ENCODE measurements around the gene SKP2.

The SKP2 gene

DNA sequence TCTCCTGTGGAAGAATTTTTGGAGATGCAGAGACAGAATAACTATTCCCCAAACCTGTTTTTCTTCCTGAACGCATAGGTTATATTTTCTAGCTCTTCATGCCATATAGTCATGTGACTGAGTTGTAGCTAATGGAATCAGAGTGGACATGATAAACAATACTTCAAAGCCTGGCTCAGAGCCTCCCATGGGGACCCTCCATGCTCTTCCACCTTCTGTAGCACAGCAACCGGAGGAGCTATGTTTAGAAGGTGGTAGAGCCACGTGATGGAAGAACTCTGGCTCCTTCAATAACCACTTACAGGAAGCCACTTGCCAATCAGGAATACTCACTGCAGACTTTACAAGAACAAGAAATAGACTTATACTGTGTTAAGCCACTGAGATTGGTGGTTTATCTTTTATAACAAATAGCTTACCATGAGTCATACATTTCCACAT, 50.6 kb downstream of the SKP2 start:
- no peak for DNase-seq

DNA sequence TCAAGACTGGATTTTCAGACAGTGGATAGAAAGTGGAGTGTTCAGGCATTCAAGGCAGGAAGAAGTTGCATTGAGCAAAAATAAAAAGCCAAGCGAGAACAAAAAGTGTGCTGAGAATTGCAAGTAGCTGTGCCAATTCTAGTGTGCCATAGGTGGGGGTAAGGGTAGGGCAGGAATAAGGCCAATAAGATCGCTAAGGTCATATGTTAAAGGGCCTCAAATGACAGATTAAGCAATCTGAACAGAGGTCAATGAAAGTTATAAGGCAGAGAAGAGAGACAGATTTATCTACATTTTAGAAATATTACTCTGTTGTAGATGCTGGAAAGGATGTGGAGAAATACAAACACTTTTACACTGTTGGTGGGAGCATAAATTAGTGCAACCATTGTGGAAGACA, 53.4 kb downstream of the SKP2 start:
- DNase-seq = no peak

DNA sequence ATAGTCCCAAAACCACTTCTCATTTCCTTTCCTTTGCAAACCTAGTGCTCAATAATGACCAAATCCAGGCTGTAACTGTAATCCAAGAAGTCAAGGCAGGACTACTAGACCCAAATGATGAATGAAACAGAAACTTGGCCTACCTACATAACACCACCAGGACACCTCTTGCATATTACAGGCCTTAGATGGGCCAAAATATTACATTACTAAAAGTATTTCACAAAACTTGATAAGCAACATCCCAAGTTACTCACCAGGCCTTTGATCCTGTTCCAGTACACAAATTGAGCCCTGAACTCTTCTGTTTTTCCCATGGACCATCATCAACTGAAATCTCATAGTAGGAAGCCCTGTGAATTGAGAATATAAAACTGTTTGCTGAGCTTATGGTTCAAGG, 55.0 kb downstream of the SKP2 start:
- no peak for DNase-seq

DNA sequence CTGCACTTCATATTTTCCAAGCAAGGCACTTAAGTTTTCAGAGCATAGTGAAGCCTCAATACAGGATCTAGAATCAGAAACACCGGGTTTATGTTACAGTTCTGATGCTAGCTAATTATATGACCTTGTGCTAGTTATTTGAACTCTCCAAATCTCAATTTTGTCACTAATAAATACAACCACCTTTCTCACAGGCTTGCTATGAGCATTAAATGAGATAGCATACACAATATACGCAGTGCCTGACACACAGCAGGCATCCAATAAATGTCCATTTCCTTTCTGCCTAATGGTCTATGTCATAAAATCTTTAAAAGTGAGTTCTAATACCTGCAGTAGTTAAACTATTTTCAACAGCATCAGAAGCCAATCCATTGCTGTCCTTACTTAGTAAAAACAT, 56.9 kb downstream of the SKP2 start:
- no peak for DNase-seq

DNA sequence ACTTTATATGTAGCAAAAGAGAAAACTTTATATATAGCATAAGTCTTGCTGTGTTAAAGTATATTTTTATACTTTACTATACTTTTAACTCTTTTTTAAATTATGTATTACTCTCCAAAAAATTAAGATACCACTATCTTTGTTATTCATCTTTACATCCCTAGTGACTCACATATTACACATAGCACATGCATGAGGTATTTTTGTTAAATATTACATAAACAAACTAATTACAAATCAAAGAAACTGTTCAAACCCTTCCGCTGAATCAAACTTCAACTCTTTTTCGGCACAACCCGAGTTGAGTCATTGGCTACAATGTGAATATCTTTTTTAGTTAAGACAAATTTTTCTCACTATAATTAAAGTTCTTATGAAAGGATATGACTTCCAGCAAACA, 57.8 kb downstream of the SKP2 start:
- no peak for DNase-seq

DNA sequence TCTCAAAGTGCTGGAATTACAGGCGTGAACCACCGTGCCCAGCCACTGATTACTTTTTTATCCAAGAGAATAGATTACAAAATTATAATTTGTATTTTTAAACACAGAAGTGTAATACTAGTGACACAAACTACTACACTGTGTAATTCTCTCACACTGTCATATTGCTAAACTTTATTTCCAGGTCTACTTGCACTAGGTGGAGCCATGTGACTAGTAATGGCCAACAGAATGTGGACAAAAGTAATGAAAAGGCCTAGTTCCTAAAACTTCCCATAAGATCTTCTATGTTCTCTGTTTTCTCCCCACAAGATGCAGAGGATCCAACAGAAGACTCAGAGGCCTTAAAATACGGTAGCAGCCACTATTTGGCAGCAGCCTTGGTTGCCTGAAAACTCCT, 62.5 kb downstream of the SKP2 start:
- DNase-seq = no peak

DNA sequence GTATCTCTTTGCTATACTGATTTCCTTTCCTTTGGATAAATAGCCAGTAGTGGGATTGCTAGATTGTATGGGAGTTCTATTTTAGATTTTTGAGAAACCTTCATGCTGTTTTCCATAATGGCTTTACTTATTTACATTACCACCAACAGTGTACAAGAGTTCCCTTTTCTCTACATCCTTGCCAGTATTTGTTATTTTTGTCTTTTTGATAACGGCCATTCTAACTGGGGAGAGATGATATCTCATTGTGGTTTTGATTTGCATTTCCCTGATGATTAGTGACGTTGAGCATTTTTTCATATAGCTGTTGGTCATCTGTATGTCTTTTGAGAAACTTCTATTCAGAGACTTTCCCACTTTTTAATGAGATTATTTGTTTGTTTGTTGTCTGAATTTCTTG, 64.0 kb downstream of the SKP2 start:
- DNase-seq = no peak

DNA sequence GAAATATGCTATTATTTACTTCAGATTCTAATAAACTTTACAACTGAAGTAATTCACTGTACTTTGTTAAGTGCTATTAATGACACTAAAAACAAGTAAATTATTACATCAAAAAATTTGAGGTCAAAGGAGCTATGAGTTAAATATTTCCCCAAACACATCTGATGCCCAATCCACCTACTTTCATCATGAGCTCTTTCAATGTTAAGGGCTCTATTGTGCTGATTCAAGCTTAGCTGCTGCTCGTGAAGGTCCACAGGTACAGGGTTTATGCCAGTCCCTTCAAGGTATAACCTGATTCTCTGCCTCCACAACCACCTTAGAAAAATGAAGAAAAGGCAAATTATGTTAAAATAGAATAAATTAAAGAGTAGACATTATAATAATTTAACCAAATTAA, 65.7 kb downstream of the SKP2 start:
- no peak for DNase-seq

DNA sequence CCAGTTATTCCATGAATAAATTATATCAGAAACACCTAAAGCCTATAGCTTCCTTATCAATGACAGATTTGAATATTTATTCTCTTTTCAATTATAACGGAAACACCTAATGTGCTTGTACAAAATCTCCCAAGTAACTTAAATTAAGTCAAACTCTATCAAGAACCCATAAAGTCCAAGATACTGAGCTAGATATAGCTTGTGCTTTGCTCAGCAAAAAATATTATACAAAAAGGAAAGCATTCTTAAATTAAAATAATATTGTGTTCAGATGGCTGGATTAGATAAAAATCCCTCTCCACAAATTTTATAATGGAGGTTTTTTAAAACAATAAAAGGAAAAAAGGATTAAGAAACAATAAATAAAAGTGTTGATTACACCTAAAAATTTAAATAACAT, 66.1 kb downstream of the SKP2 start:
- no peak for DNase-seq

DNA sequence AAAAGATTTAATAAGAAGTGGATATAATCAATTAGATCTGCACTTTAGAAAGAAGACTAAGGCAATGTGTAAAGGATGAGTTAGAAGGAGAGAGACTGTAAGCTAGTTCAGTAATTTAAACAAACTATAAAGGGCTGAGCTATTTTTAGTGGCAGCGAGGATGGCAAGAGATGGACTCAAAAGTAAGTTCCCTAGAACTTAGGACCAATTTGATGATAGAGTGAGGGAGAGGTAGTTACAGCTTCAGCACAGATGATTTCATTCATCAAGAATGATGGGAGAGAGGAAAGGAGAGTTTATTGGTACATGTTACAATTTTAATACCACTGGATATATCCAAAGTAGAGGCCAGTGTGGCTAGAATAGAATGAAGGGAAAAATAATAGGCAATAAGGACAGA, 70.7 kb downstream of the SKP2 start:
- DNase-seq = no peak

DNA sequence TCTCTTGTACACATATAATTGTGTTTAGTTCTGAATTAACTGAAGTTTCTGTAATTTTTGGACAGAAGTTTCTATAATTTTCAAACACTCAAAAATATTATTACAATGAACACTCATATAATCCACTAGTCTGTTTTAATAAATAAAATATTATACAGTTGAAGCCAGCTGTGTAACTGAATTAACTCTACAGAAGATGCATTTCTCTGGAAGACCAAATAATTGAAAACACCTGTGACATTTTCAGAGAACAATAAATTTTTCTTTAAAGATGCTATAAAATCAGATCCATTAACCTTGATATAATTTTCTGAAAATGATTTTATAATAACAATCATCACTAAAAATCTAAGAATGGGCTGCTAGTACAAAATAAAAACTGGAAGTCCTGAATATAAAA, 75.1 kb downstream of the SKP2 start:
- DNase-seq = no peak

DNA sequence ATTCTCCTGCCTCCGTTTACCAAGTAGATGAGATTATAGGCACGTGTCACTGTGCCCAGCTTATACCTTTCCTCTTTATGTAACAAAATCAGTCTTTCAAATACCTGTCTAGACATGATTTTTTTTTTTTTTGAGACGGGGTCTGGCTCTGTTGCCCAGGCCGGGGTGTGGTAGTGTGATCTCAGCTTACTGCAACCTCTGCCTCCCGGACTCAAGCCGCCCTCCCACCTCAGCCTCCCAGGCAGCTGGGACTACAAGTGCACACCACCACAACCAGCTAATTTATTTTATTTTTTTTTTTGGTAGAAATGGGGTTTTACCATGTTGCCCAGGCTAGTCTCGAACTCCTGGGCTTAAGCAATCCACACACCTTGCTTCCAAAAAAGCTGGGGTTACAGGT, 76.6 kb downstream of the SKP2 start:
- DNase-seq = no peak

DNA sequence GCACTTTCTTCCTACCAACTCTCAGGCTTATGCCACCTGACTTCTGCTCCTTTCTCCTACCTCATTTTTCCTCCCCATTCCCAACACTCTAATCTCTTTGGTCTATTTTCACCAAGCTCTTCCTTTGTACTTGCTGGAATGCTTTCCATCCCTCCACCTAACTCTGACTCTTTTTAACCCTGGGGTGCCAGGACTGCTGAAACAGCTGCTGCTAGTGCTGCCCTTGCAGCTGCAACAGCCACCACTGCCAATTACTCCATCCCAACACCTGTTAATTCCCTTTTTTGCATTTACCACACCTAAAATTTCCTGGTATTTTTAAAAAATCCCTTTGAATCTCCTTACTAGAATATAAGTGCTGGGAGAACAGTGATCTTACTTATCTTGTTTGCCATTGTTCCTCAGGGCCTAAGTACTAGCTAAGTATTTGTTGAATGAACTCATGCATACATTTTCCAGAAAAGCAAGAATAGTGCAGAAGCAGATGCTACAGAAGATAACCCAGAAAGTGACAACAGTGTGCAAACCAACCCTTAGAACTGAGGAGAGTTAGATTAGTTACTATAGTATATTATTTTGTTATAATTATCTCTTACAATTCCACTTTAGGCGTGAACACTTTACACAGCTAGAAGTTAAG, 78.4 kb downstream of the SKP2 start:
- no peak for DNase-seq

DNA sequence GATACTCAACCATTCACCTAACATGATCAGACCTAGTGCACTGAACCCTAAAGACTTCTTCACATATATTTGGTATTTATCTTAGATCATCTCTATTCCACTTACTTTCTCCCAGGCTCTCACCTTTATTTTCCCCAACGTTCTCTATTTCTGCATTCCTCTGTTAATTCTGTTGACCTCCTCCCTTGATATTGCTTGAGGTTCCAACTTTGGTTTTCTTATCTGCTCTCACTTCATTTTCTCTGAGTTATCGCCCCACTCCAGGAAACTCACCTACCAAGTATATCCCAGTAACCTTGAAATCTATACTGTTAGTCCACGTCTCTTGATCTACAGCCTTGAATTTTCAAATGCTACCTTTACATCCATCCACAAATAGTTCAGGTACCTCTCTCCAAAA, 80.6 kb downstream of the SKP2 start:
- DNase-seq = no peak
